ENCODE measurements around the gene GDPD1. TPM values are rescaled to one million over a fixed set of nuclear protein-coding genes. Genes with fewer than 3 reads are reported as not detected.
"Not testable (repeated sequence)": the region's sequence is repeated elsewhere in the genome, so short reads cannot be mapped to it uniquely, and the experiment has no call there.

GDPD1 gene
- total RNA-seq, 1 donor from 2014 or later, result 1.6 TPM

DNA sequence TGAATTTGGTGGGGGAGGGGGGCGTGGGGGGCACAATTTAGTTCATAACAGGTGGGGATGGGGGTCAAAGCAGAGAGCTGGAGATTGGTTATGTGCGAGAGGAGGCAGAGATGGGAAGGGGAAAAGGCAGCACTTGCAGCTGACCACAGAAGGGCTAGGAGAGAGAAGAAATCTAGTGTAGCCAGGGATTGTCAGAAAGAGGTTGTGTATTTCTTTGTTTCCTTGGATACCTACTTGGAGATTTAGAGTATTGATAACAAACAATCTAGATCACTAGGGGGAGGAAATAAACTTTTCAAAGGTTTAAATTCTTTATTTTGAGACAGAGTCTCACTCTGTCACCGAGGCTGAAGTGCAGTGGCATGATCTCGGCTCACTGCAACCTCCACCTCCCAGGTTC is 64.0 kb downstream of the GDPD1 start:
- Histone ChIP-seq H3K36me3 (ENCODE audit: control insufficient read depth, insufficient read depth, low read length) (no peaks in the 10 kb centered on the region), H3K27me3 (ENCODE audit: control insufficient read depth, insufficient read depth, low read length) (no peaks in the 10 kb centered on the region), H3K4me3 (ENCODE audit: low read depth, low read length) (no peak overlapping the region)
- TF ChIP-seq, protein P1, sequence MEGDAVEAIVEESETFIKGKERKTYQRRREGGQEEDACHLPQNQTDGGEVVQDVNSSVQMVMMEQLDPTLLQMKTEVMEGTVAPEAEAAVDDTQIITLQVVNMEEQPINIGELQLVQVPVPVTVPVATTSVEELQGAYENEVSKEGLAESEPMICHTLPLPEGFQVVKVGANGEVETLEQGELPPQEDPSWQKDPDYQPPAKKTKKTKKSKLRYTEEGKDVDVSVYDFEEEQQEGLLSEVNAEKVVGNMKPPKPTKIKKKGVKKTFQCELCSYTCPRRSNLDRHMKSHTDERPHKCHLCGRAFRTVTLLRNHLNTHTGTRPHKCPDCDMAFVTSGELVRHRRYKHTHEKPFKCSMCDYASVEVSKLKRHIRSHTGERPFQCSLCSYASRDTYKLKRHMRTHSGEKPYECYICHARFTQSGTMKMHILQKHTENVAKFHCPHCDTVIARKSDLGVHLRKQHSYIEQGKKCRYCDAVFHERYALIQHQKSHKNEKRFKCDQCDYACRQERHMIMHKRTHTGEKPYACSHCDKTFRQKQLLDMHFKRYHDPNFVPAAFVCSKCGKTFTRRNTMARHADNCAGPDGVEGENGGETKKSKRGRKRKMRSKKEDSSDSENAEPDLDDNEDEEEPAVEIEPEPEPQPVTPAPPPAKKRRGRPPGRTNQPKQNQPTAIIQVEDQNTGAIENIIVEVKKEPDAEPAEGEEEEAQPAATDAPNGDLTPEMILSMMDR (IDR thresholded peaks at IDR 0.05; ENCODE audit: insufficient read depth, low read length, severe bottlenecking), result no peak
- no peak for DNase-seq (ENCODE audit: low read depth)
- no peak for FAIRE-seq

DNA sequence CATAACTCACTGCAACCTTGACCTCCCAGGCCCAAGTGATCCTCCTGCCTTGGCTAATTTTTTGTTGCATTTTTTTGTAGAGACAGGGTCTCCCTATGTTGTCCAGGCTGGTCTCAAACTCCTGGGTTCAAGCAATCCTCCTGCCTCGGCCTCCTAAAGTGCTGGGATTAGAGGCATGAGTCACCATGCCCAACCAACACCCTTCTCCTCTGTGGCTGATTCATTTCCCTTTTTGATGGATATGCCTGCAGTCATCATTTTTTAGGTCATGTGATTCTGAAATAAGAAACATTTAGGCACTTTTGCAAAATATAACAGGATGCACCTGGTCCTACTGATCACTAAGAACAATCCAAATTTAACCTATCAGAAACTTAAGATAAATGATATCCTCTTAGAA is 67.1 kb downstream of the GDPD1 start:
- Histone ChIP-seq H3K27me3 (ENCODE audit: control insufficient read depth, insufficient read depth, low read length) (no peaks in the 10 kb centered on the region), H3K36me3 (ENCODE audit: control insufficient read depth, insufficient read depth, low read length) (no peaks in the 10 kb centered on the region), H3K4me3 (ENCODE audit: low read depth, low read length) (no peak overlapping the region)
- DNase-seq (ENCODE audit: low read depth) (peak; percentile 65), FAIRE-seq (no peak)
- TF ChIP-seq, protein P1 (IDR thresholded peaks at IDR 0.05; ENCODE audit: insufficient read depth, low read length, severe bottlenecking), result no peak

DNA sequence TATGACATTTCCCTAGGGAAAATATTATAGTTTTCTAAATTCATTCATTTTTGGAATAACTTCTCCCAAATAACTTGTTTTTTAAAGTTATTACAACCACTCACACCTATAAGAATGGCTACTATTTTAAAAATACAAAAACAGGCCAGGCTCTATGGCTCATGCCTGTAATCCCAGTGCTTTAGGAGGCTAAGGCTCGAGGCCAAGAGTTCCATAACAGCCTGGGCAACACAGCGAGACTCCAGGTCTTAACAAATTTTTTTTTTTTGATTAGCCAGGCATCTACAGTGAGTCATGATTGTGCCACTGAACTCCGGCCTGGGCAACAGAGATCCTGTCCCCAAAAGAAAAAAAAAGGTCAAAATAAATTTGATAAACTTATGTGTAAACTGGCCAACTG is 67.6 kb downstream of the GDPD1 start:
- TF ChIP-seq, protein P1 (IDR thresholded peaks at IDR 0.05; ENCODE audit: insufficient read depth, low read length, severe bottlenecking), result no peak
- Histone ChIP-seq H3K4me3 (ENCODE audit: low read depth, low read length) (no peak overlapping the region), H3K27me3 (ENCODE audit: control insufficient read depth, insufficient read depth, low read length) (no peaks in the 10 kb centered on the region), H3K36me3 (ENCODE audit: control insufficient read depth, insufficient read depth, low read length) (no peaks in the 10 kb centered on the region)
- FAIRE-seq (no peak), DNase-seq (ENCODE audit: low read depth) (no peak)

GRCh38 chr17:59289981-59290301 is 69.6 kb downstream of the GDPD1 start:
- FAIRE-seq (no peak), DNase-seq (ENCODE audit: low read depth) (no peak)
- Histone ChIP-seq H3K36me3 (ENCODE audit: control insufficient read depth, insufficient read depth, low read length) (no peaks in the 10 kb centered on the region), H3K4me3 (ENCODE audit: low read depth, low read length) (no peak overlapping the region), H3K27me3 (ENCODE audit: control insufficient read depth, insufficient read depth, low read length) (no peaks in the 10 kb centered on the region)
- TF ChIP-seq, protein P1 (IDR thresholded peaks at IDR 0.05; ENCODE audit: insufficient read depth, low read length, severe bottlenecking), result no peak

- not testable (repeated sequence) for FAIRE-seq; H3K36me3 ChIP-seq (ENCODE audit: control insufficient read depth, insufficient read depth, low read length); DNase-seq (ENCODE audit: low read depth); H3K4me3 ChIP-seq (ENCODE audit: low read depth, low read length); H3K27me3 ChIP-seq (ENCODE audit: control insufficient read depth, insufficient read depth, low read length)
These were observed 70.1 kb downstream of the GDPD1 start for GRCh38 chr17:59290302-59290998.

DNA sequence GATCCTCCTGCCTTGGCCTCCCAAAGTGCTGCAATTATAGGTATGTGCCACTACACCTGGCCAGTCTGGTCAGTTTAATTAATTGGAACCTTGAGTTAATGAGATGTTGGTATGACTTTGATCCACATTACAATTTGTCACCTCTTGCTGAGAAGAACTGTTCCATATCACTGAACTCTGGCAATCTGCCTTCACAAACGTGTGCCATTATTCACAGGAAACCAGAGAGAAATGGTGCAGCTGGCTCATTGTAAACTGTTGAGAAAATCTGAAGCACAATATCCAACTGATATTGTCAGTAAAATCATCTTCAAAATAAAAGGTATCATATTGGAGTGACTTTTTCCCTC is 71.8 kb downstream of the GDPD1 start:
- Histone ChIP-seq H3K4me3 (ENCODE audit: low read depth, low read length) (no peak overlapping the region), H3K36me3 (ENCODE audit: control insufficient read depth, insufficient read depth, low read length) (no peaks in the 10 kb centered on the region), H3K27me3 (ENCODE audit: control insufficient read depth, insufficient read depth, low read length) (no peaks in the 10 kb centered on the region)
- TF ChIP-seq, protein P1 (IDR thresholded peaks at IDR 0.05; ENCODE audit: insufficient read depth, low read length, severe bottlenecking), result no peak
- FAIRE-seq (no peak), DNase-seq (ENCODE audit: low read depth) (no peak)
